Activated naive CD4-positive, alpha-beta T cell treated with Interleukin-2 at 50 U/mL for 16 hours (primary cell): ENCODE data around the gene DGCR2.
"Not testable (repeated sequence)": the region's sequence is repeated elsewhere in the genome, so short reads cannot be mapped to it uniquely, and the experiment has no call there.

Experiments
- DNase-seq: peaks from one replicate; pipeline ENCODE4 v3.0.0-alpha.2; 2020

Gene DGCR2

DNA sequence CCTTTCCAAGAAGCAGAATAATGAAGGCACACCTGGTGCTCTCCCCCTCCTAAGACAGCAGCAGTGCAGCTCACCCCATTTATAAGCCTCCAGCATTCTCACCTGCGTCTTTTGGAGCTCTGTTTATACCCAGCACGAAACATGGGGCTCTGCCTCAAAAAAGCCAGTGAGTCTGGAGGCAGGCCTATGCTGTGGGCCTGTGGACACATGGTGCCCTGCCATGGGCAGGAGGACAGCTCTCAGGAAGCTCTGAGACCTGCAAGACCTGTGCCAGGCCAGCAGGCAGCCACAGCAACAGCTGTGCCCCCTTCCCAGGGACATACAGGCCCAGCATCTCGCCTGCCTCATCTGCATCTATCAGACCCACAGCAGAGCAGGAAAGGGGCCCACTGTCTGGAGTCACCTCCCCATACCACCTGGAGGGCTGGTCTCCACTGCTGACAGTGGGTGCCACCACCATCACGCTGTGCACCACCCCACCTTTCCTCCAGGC lies 64.2 kb downstream of the DGCR2 start:
- DNase-seq, result no peak

DNA sequence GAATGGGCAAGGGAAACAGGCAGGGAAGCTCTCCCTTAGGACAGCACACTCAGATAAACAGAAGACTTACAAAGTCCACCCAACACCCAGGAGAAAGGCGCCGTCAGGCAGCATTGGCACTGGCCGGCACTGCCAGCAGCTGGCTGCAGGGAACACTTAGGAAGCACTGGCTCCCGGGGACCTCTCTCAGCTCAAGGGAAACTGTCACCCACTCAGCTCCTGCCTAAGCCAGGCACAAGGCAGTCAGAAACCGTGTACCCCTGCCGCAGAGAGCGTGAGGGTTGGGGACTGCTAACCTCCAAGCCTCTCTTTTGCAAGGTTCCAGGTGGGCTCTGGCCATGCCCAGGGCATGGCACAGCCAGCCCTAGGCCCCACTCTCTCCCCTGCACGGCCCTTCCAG lies 64.7 kb downstream of the DGCR2 start:
- no peak for DNase-seq

DNA sequence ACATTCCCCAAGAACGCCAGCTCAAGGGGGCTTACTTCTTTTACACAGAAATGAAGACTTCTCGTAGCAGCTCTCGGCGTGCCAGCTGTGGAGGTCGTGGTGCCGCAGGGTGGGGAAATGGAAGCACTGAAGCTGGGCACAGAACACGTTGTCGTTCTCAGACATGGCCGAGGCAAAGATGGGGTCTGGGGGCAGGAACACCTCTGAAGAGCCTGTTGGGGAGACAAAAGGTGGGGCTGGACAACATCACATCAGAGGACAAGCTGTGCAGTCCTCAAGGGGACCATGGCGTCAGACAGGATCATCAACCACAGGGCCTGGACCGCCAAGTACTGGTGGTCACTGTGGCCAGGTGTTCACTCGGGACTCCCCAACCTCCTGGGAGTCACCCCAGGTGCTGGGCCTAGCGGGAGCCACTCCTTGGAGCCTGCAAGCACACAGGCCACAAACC lies 65.2 kb downstream of the DGCR2 start:
- no peak for DNase-seq

DNA sequence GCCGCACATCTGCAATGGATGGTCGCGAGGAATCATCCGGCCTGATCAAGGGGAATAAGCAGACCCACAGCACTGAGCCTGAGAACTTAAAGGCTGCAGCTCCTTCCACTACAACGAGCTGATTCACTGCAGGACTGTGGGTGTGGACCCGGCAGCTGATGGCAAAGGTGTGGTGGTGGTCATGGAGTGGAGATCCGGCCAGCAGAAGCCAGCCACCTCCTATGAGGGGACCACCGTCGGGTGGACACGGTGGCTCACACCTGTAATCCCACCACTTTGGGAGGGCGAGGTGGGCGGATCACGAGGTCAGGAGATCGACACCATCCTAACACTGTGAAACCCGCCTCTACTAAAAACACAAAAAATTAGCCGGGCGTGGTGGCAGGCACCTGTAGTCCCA lies 66.4 kb downstream of the DGCR2 start:
- no peak for DNase-seq

- DNase-seq, result no peak
Observed at GRCh38 chr22:19052941-19053541, 69.2 kb downstream of the DGCR2 start.

DNA sequence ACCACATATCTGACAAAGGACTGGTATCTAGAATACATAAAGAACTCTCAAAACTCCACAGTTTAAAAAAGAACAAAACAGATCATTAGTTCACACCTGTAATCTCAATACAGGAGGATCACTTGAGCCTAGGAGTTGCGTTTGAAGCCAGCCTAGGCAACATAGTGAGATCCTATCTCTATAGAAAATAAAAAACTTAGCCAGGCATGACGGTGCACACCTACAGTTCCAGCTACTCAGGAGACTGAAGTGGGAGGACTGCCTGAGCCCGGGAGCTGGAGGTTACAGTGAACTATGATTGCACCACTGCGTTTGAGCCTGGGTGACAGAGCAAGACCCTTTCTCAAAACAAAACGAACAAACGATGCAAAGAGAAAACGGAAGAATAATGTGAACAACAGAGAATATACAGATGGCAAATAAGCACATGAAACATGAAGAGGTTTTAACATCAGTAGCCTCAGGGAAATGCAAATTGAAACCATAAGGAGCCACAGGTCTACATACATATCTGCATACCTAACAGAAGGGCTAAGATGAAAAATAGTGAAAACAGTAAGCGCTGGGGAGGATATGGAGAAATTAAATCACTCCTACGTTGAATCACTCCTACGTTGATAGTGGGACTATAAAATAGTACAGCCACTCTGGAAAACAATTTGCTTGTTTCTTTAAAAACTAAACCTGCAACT lies 70.7 kb downstream of the DGCR2 start:
- no peak for DNase-seq

- not testable (repeated sequence) for DNase-seq
Observed at GRCh38 chr22:19050847-19051246, 71.4 kb downstream of the DGCR2 start.

DNA sequence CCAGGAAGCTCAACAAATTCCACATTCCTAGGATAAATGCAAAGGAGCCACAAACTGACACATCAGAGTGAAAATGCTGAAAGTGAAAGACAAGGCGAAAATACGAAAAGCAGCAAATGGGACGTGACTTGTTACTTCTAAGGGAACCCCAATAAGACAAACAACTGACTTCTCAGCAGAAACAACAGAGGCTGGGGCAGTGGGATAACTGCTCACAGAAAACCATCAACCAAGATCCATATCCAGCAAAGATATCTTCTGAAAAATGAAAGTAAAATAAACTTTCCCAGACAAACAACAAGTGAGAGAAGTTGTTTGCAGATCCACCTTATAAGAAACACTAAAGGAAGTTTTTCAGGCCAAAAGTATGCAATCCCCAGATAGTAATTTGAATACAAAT lies 72.1 kb downstream of the DGCR2 start:
- no peak for DNase-seq

GRCh38 chr22:19048531-19048930 lies 73.7 kb downstream of the DGCR2 start:
- no peak for DNase-seq

DNA sequence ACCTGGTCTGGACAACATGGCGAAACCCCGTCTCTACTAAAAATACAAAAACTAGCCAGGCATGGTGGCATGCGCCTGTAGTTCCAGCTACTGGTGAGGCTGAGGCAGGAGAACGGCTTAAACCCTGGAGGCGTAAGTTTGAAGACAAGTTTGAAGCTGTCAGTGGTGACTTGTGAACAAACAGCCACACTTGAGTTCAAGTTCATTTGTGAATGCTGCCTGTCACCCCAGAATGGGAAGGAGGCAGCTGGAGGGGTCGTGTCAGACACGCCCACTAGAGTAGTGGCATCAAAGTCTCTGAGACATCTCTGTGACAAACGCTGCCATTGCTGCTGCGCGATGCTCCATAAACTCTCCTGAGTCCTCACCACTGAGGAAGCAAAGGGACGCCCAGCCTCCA lies 74.2 kb downstream of the DGCR2 start:
- DNase-seq, result no peak

GRCh38 chr22:19046719-19047609 lies 75.2 kb downstream of the DGCR2 start:
- DNase-seq, result no peak

DNA sequence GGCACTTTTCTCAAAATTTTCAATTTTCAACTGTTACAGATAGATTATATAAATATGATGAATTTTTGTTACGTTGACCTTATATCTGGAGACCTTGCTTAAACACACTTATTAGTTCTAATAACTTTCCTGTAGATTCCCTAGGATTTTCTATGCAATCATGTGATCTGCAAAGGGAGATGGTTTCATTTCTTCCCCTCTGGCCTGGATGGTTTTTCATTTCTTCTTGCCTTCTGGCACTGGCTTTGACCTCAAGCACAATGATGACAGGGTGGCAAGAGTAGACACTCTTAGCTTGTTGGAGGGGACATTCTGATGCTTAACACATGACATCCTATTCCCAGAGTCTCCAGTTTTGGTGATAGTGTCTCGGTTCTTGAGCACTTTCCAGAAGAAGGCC lies 75.9 kb downstream of the DGCR2 start:
- no peak for DNase-seq

- DNase-seq, result no peak
Observed at GRCh38 chr22:19045094-19045493, 77.1 kb downstream of the DGCR2 start.

DNA sequence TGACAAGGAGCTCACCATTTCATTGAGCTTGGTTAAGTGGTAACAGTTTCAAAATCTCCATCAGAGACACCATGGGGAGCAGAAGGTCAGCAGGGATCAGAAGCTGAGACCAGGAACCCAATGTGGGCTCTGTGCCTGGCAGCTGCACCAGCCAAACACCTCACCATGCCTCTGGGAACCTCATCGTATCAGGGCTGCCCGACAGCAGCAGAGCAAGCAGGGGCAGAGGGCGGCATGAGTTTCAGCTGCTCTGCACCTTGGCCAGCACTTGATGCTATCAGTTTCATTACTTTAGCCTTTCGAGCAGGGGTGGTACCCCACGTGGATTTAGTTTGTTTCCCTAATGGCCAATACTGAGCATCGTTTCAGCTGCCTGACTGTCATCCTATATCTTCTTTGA lies 77.8 kb downstream of the DGCR2 start:
- DNase-seq, result no peak

DNA sequence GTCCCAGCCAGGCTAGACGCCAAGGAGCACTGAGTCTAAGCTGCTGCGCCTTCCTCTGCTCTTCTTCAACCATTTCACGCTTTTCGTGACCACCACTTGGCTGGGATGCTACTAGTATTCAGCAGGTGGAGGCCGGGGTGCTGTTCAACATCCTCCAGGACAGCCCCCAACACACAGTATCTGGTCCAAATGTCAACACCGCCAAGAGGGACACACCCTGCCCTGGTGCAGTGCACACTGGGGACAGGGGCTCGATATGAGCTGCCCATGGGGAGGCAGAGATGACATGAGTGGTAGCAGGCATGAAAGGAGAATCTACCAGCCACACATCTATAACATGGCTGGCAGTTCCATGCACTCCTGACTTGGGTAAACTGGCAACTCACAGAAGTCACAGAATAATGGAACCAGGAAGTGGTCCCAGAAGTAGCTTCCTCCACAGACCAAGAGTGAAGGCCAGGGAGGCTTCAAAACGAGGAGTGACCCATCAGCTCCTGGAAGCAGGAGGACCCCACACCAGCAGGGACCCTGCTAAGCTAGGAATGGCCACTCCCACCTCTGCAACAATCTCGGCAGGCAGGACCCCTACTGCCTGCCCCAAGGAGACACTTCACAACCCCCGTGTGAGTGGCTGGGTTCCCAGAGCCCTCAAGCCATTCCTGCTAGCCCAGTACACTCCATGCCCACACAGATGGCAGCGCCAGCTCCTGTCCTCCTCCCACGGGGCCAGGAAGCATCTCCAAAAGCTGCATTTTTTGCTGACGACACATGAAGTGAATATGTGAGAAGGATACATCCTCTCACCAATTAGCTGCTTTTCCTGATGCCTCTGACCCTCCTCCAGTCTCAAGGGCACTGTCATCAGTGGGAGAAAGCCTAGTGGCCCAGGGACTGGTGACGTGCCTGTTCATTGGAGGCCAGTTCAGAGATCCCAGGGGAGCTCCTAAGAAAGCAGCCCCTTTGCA lies 78.8 kb downstream of the DGCR2 start:
- DNase-seq, result no peak

GRCh38 chr22:19042285-19043120 lies 79.7 kb downstream of the DGCR2 start:
- DNase-seq, result no peak

DNA sequence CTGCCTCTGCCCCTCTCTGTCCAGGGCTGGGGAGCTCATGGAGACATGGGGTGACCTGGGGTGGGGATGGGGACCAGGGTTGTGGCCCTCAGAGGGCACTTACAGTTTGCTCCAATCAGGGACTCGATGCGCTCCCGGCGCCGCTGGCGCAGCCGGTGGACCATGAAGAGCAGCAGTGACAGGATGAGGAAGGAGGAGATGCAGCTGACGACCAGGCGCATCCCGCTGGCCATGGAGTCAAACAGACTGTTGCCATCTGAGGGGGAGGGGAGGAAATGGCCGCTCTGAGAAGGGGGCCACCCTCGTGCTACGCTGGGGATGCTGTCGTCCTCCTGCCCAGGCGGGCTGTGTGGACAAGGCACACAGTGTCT lies 80.5 kb downstream of the DGCR2 start:
- DNase-seq, result no peak

DNA sequence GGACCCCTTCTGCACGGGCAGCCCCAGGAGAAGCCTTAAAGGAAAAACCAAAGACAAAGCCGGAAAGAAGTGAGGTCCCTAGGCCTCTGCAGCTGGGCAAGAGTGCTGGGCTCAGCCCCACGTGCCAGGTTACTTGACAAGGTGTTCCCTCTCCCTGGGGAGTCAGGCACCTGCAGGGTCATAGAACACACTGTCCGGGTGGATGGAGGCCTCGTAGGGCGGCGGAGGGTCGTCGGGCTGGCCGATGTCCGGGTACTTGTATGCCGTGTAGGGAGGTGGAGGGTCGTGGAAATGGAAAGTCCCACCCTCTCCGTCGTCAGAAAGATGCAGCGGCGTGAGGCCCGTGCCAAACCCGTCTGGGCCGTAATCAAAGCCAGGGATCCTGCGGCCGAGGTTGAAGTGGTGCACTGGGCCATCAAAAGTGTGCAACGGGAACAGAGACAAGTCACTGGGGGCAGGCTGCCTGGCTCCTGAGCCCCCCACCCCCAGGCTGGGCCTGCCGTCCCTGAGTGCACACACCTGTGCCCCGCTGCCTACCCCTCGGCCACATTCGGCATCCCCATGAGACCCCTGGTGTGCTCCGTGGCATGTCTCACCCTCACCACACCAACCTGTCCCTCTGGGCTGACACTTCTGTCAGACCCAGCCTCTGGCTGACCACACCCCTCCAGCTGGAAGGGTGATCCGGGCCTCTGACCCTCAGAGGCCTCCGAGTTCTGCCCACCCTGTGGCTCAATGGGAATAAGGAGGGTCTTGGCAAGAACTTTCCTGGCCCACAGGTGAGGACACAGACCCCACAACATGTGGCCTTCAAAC lies 81.1 kb downstream of the DGCR2 start:
- no peak for DNase-seq

DNA sequence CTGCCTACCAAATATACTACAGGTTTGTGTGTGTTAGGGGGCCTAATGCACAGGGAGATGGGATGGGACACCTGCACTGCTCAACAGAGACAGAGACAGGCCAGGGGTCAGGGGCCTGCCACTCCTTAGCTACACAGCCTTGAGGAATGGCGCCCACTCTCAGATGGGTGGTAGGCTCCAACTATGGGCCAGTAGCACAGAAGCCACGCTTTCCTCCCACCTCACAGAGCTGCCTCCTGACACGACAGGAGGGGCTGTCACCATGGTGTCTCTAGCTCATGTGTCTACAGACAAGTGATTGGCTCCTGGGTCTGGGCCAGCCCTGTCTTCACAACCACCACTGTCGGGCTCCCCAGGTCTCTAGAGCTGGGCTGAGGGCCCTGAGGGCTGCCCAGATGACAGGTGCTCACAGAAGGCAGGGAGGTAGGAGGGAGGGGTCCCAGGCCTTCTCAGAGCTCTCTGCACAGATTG lies 81.8 kb downstream of the DGCR2 start:
- DNase-seq, result no peak

- no peak for DNase-seq
Observed at GRCh38 chr22:19039796-19040280, 82.4 kb downstream of the DGCR2 start.

DNA sequence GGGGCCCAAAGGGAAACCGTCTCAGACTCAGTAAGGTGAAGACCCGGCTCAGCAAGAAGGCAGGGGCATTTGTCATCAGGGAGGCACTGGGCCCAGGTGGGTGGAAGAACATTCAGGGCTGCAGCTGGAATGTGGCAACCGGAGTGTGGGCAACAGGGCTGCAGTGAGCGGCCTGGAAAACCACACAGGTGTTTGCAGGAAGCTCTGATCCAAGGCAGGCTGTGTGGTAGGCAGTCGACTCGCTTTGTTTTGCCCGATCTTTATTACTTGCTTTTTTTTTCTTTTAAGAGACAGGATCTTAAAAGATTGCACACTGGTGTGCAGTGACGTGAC lies 82.8 kb downstream of the DGCR2 start:
- DNase-seq, result no peak
